AG04449 (cell line): ENCODE measurements around the gene SYNJ2.

Source experiments
- CTCF ChIA-PET: fragments of 350-600 bp; formaldehyde crosslinking; extraction: SDS; loops from one replicate; lab custom pipeline; 2021; ENCODE audit warnings: antibody characterized with exemption; lab: Yijun Ruan, JAX
- POLR2A ChIA-PET: fragments of 400-600, 350-600 bp; formaldehyde crosslinking; extraction: SDS; loops from one replicate; lab custom pipeline; 2020; ENCODE audit warnings: antibody characterized with exemption, inconsistent platforms; lab: Yijun Ruan, JAX
- DNase-seq: peaks from one replicate; pipeline ENCODE4 v3.0.0-alpha.2; 2010; ENCODE audit warnings: low read depth, low spot score
- H3K4me3 ChIP-seq: 2 replicates; pipeline ENCODE4 v1.5.1; 2011; ENCODE audit warnings: low read depth, mild to moderate bottlenecking, control low read depth, low read length
- CTCF ChIP-seq: IDR thresholded peaks from one replicate; pipeline ENCODE4 v1.5.1; 2011; ENCODE audit warnings: mild to moderate bottlenecking, moderate library complexity, low read length, control low read depth, inconsistent platforms; ENCODE audit not compliant: insufficient read depth; ENCODE audit errors: missing control alignments

SYNJ2 gene

GRCh38 chr6:158023597-158023939 lies 41.9 kb downstream of the SYNJ2 start:
- ChIA-PET CTCF (no interaction called here), POLR2A (no interaction called here)

GRCh38 chr6:158024566-158025297 lies 43.1 kb downstream of the SYNJ2 start:
- no peak for TF ChIP-seq CTCF
- no peak overlapping the region for H3K4me3 ChIP-seq
- ChIA-PET CTCF (no interaction called here), POLR2A (no interaction called here)
- DNase-seq: no peak

More at GRCh38 chr6:158023597-158023939, 41.9 kb downstream of the SYNJ2 start:
- no peak for TF ChIP-seq CTCF
- no peak overlapping the region for H3K4me3 ChIP-seq
- no peak for DNase-seq

- ChIA-PET CTCF (interaction anchor here (0.5 to 3.1 kb wide), 21 partner anchors 9 to 527 kb away, joined by 3 to 44 read pairs (median 6); no protein-coding TSS in a partner anchor), POLR2A (interaction anchor here (0.7 to 3.4 kb wide), 4 partner anchors 10 to 34 kb away, joined by 3 to 19 read pairs (median 9); no protein-coding TSS in a partner anchor)
- peak overlapping the region; percentile 16 for H3K4me3 ChIP-seq
- peak; percentile 84 for DNase-seq
- peak; percentile 59 for TF ChIP-seq CTCF
These were observed 44.6 kb downstream of the SYNJ2 start for GRCh38 chr6:158026054-158026900.

- H3K4me3 ChIP-seq: no peak overlapping the region; the same call in 1 of the 2 replicates
- CTCF ChIA-PET: interaction anchor here (0.8 to 3.1 kb wide), 17 partner anchors 8 to 271 kb away, joined by 3 to 44 read pairs (median 7); no protein-coding TSS in a partner anchor
- no peak for DNase-seq
- no peak for TF ChIP-seq CTCF
- POLR2A ChIA-PET: interaction anchor here (0.7 to 3.4 kb wide), 3 partner anchors 14 to 33 kb away, joined by 3 to 19 read pairs (median 15); no protein-coding TSS in a partner anchor
These were observed 45.4 kb downstream of the SYNJ2 start for GRCh38 chr6:158026901-158027589.

- H3K4me3 ChIP-seq: no peak overlapping the region
- no peak for TF ChIP-seq CTCF
- CTCF ChIA-PET: interaction anchor here (0.6 to 3.1 kb wide), 9 partner anchors 9 to 363 kb away, joined by 3 to 44 read pairs (median 4); no protein-coding TSS in a partner anchor
- POLR2A ChIA-PET: interaction anchor here (3.4 kb wide), 1 partner anchor 14 kb away, joined by 19 read pairs; no protein-coding TSS in a partner anchor
- no peak for DNase-seq
These were observed 46.1 kb downstream of the SYNJ2 start for GRCh38 chr6:158027590-158028285.
